ENCODE measurements around the gene TMF1. TPM values are rescaled to one million over a fixed set of nuclear protein-coding genes. Genes with fewer than 3 reads are reported as not detected.

TMF1 gene
- total RNA-seq, 1 donor from 2014 or later: 18.8 TPM

- H3K4me1 Mint-ChIP-seq (ENCODE audit: low read depth, unreplicated experiment): peaks cover 7% of the 10 kb centered on the region
- H3K9me3 Mint-ChIP-seq (ENCODE audit: unreplicated experiment): peaks cover 1% of the 10 kb centered on the region
- H3K27me3 Mint-ChIP-seq (ENCODE audit: unreplicated experiment): no peaks in the 10 kb centered on the region
- no peak overlapping the region for H3K27ac Mint-ChIP-seq (ENCODE audit: unreplicated experiment)
- peak; percentile 76 for TF ChIP-seq CTCF (IDR thresholded peaks at IDR 0.05; ENCODE audit: partially characterized antibody, unreplicated experiment)
- H3K36me3 Mint-ChIP-seq (ENCODE audit: unreplicated experiment): peaks cover 4% of the 10 kb centered on the region
- peak; percentile 83 for DNase-seq
- no peak overlapping the region for H3K4me3 Mint-ChIP-seq (ENCODE audit: unreplicated experiment)
Measured at GRCh38 chr3:68972358-68972979, 79.7 kb downstream of the TMF1 start.

Small RNAs within 50 kb of the gene (microRNA-seq; reads per million reads assigned to microRNA genes)
- gene MIR3136 (ENCODE audit: unreplicated experiment): 1.4 reads per million, percentile 3 among the genes with 10 or more reads in this experiment

Other genes starting within 250 kb of the TMF1 start
- not detected for gene TAFA4, start 119.8 kb downstream of the TMF1 start, total RNA-seq (ENCODE audit: unreplicated experiment)
- gene EOGT, start 38.6 kb downstream of the TMF1 start, total RNA-seq (ENCODE audit: unreplicated experiment): 17.2 TPM
- 68.6 TPM for gene UBA3, start 28.0 kb upstream of the TMF1 start, total RNA-seq (ENCODE audit: unreplicated experiment)
- gene ARL6IP5, start 32.6 kb upstream of the TMF1 start, total RNA-seq (ENCODE audit: unreplicated experiment): 74.0 TPM
- gene LMOD3, start 70.3 kb upstream of the TMF1 start, total RNA-seq (ENCODE audit: unreplicated experiment): not detected